HG02885 (cell line): Measurements from ENCODE around the gene RGS10.

ENCODE experiments used
- ATAC-seq: cut with Tn5 transposase; IDR thresholded peaks from one replicate; pipeline ENCODE4 v1.9.1; 2021; ENCODE audit warnings: mild to moderate bottlenecking; ENCODE audit not compliant: unreplicated experiment, poor library complexity

RGS10 gene

GRCh38 chr10:119500123-119500795, 42.3 kb downstream of the RGS10 start:
- no peak for ATAC-seq

- no peak for ATAC-seq
Observed at GRCh38 chr10:119499677-119500002, 42.9 kb downstream of the RGS10 start.

- ATAC-seq: peak; percentile 32
Observed at GRCh38 chr10:119498889-119499676, 43.4 kb downstream of the RGS10 start.

- ATAC-seq: no peak
Observed at GRCh38 chr10:119497243-119497642, 45.3 kb downstream of the RGS10 start.

- ATAC-seq: peak; percentile 90
Observed at GRCh38 chr10:119496273-119496672, 46.2 kb downstream of the RGS10 start.

GRCh38 chr10:119495545-119495944, 47.0 kb downstream of the RGS10 start:
- ATAC-seq: no peak

- ATAC-seq: no peak
Observed at GRCh38 chr10:119495021-119495505, 47.5 kb downstream of the RGS10 start.

GRCh38 chr10:119494236-119495020, 48.1 kb downstream of the RGS10 start:
- ATAC-seq: no peak

GRCh38 chr10:119493155-119493554, 49.4 kb downstream of the RGS10 start:
- no peak for ATAC-seq

- no peak for ATAC-seq
Observed at GRCh38 chr10:119491966-119492757, 50.4 kb downstream of the RGS10 start.

- no peak for ATAC-seq
Observed at GRCh38 chr10:119489991-119490326, 52.6 kb downstream of the RGS10 start.

- ATAC-seq: no peak
Observed at GRCh38 chr10:119488675-119489074, 53.8 kb downstream of the RGS10 start.

GRCh38 chr10:119483839-119484238, 58.7 kb downstream of the RGS10 start:
- no peak for ATAC-seq

GRCh38 chr10:119483001-119483400, 59.5 kb downstream of the RGS10 start:
- ATAC-seq: no peak

GRCh38 chr10:119481781-119482426, 60.6 kb downstream of the RGS10 start:
- no peak for ATAC-seq

GRCh38 chr10:119480667-119481066, 61.9 kb downstream of the RGS10 start:
- no peak for ATAC-seq

GRCh38 chr10:119479532-119479931, 63.0 kb downstream of the RGS10 start:
- no peak for ATAC-seq

GRCh38 chr10:119478811-119479341, 63.6 kb downstream of the RGS10 start:
- ATAC-seq: no peak

- ATAC-seq: peak; percentile 85
Observed at GRCh38 chr10:119478111-119478802, 64.3 kb downstream of the RGS10 start.
